H1 (cell line): ENCODE measurements around the gene COPZ1. TPM values are rescaled to one million over a fixed set of nuclear protein-coding genes. Genes with fewer than 3 reads are reported as not detected.
A peak's percentile ranks its signal among the peaks of the same experiment; 100 is the strongest.

Experiments
- CTCF ChIA-PET: fragments of 300-600 bp; sonication (Branson Sonifier 250); formaldehyde crosslinking; loops from one replicate; lab custom pipeline; 2021; ENCODE audit not compliant: partially characterized antibody; lab: Charles Lee
- POLR2A ChIA-PET: fragments of 300-600 bp; sonication (Branson Sonifier 250); formaldehyde crosslinking; loops from one replicate; lab custom pipeline; 2021; ENCODE audit warnings: inconsistent platforms; ENCODE audit not compliant: partially characterized antibody; lab: Charles Lee
- DNase-seq, 2 experiments: peaks; one replicate each; pipeline versions ENCODE4 v3.0.0 to v3.0.0-alpha.2; 2010 to 2022; ENCODE audit warnings: low spot score in 2 of 2, low read depth in 1 of 2, mixed read lengths in 1 of 2
- FAIRE-seq: peaks from 2 replicates; lab custom pipeline; 2011; peaks lifted over from hg19 to GRCh38; lab: Jason Lieb, UNC
- H2AFZ ChIP-seq: 2 replicates; pipeline ENCODE4 v1.8.1; 2012; ENCODE audit warnings: low read length, inconsistent platforms
- H2AK5ac ChIP-seq: 2 replicates; pipeline ENCODE4 v1.6.1; 2013; ENCODE audit warnings: low read depth, low read length
- H2BK120ac ChIP-seq: replicated peaks from 2 replicates; pipeline ENCODE3; 2013; ENCODE audit warnings: low read depth, low read length, inconsistent platforms
- H2BK12ac ChIP-seq: 2 replicates; pipeline ENCODE4 v1.6.1; 2013; ENCODE audit warnings: low read depth, low read length
- H2BK15ac ChIP-seq: 2 replicates; pipeline ENCODE4 v1.6.1; 2013; ENCODE audit warnings: low read length
- H2BK20ac ChIP-seq: 2 replicates; pipeline ENCODE4 v1.6.1; 2013; ENCODE audit warnings: low read length
- H2BK5ac ChIP-seq: 2 replicates; pipeline ENCODE4 v1.6.1; 2013; ENCODE audit warnings: low read depth, low read length
- H3K14ac ChIP-seq: 2 replicates; pipeline ENCODE4 v1.6.1; 2013; ENCODE audit warnings: inconsistent platforms; ENCODE audit not compliant: insufficient read length
- H3K18ac ChIP-seq: 2 replicates; pipeline ENCODE4 v1.6.1; 2013; ENCODE audit warnings: low read length; ENCODE audit errors: extremely low read depth
- H3K23ac ChIP-seq: 2 replicates; pipeline ENCODE4 v1.6.1; 2013; ENCODE audit warnings: inconsistent platforms; ENCODE audit not compliant: insufficient read length
- H3K23me2 ChIP-seq: 2 replicates; pipeline ENCODE4 v1.6.1; 2013; ENCODE audit warnings: low read depth, low read length
- H3K27ac ChIP-seq: 2 replicates; pipeline ENCODE4 v1.6.1; 2011; ENCODE audit warnings: low read depth, low read length, inconsistent platforms
- H3K27me3 ChIP-seq, 4 experiments: replicated peaks in 1 of 4; 1 replicate in 1 of 4; 2 replicates in 3 of 4; pipeline versions ENCODE4 v1.6.1 to v1.8.1; 2011 to 2013; ENCODE audit warnings: low read length in 3 of 4, mild to moderate bottlenecking in 3 of 4, inconsistent platforms in 2 of 4, mixed read lengths in 2 of 4, moderate library complexity in 1 of 4; ENCODE audit not compliant: control insufficient read depth in 3 of 4, insufficient read depth in 3 of 4; ENCODE audit errors: extremely low read depth in 1 of 4
- H3K36me3 ChIP-seq, 4 experiments: 2 replicates each; pipeline versions ENCODE4 v1.6.1 to v1.8.1; 2011 to 2013; ENCODE audit warnings: mild to moderate bottlenecking in 4 of 4, low read length in 3 of 4, moderate library complexity in 2 of 4, control low read depth in 1 of 4, inconsistent platforms in 1 of 4; ENCODE audit not compliant: insufficient read depth in 4 of 4, control insufficient read depth in 2 of 4
- H3K4ac ChIP-seq: replicated peaks from 2 replicates; pipeline ENCODE3; 2013; ENCODE audit warnings: low read length, low read depth, mixed read lengths, inconsistent platforms; ENCODE audit not compliant: insufficient read length
- H3K4me1 ChIP-seq, 4 experiments: replicated peaks in 1 of 4; 1 replicate in 1 of 4; 2 replicates in 3 of 4; pipeline versions ENCODE4 v1.6.1 to v1.8.1; 2011 to 2013; ENCODE audit warnings: low read length in 3 of 4, inconsistent platforms in 2 of 4, mixed read lengths in 1 of 4; ENCODE audit not compliant: insufficient read depth in 4 of 4, control insufficient read depth in 3 of 4
- H3K4me2 ChIP-seq, 2 experiments: 2 replicates each; pipeline versions ENCODE4 v1.6.1 to v1.8.1; 2011 to 2013; ENCODE audit warnings: low read depth in 2 of 2, low read length in 2 of 2, control low read depth in 1 of 2, inconsistent platforms in 1 of 2, mild to moderate bottlenecking in 1 of 2; ENCODE audit not compliant: insufficient read depth in 1 of 2
- H3K4me3 ChIP-seq, 4 experiments: fragments of 200-600, 300-600 bp in 1 of 4; sonication (generic), shearing (Covaris generic), sonication (Bioruptor Twin) in 1 of 4; 2 replicates each; pipeline versions ENCODE4 v1.5.1 to v1.8.1; 2011 to 2016; ENCODE audit warnings: low read length in 4 of 4, low read depth in 3 of 4, control low read depth in 2 of 4, inconsistent platforms in 2 of 4, mild to moderate bottlenecking in 2 of 4, mixed read lengths in 1 of 4, moderate library complexity in 1 of 4; ENCODE audit not compliant: insufficient read depth in 2 of 4; ENCODE audit errors: extremely low read depth in 1 of 4
- H3K56ac ChIP-seq: replicated peaks from 2 replicates; pipeline ENCODE3; 2013; ENCODE audit warnings: low read depth, mild to moderate bottlenecking, mixed read lengths, low read length, inconsistent platforms; ENCODE audit not compliant: insufficient read length
- H3K79me1 ChIP-seq: 2 replicates; pipeline ENCODE4 v1.6.1; 2013; ENCODE audit warnings: low read depth, low read length, control low read depth
- H3K79me2 ChIP-seq, 2 experiments: 2 replicates each; pipeline versions ENCODE4 v1.6.1 to v1.8.1; 2012 to 2013; ENCODE audit warnings: low read length in 2 of 2, mild to moderate bottlenecking in 2 of 2, inconsistent platforms in 1 of 2; ENCODE audit not compliant: insufficient read depth in 2 of 2, control insufficient read depth in 1 of 2
- H3K9ac ChIP-seq, 4 experiments: replicated peaks in 1 of 4; 1 replicate in 1 of 4; 2 replicates in 3 of 4; pipeline versions ENCODE4 v1.6.1 to v1.8.1; 2011 to 2013; ENCODE audit warnings: low read depth in 3 of 4, low read length in 3 of 4, control low read depth in 2 of 4, mild to moderate bottlenecking in 2 of 4, moderate library complexity in 2 of 4, inconsistent platforms in 1 of 4; ENCODE audit errors: extremely low read depth in 1 of 4
- H3K9me3 ChIP-seq, 2 experiments: 2 replicates each; pipeline versions ENCODE4 v1.6.1 to v1.8.1; 2012 to 2013; ENCODE audit warnings: mild to moderate bottlenecking in 2 of 2, moderate library complexity in 2 of 2, control low read depth in 1 of 2, inconsistent platforms in 1 of 2, low read depth in 1 of 2, low read length in 1 of 2, mixed read lengths in 1 of 2; ENCODE audit not compliant: insufficient read depth in 2 of 2
- H4K20me1 ChIP-seq, 2 experiments: replicated peaks in 1 of 2; 2 replicates each; pipeline versions ENCODE3 to v1.8.1; 2011 to 2013; ENCODE audit warnings: inconsistent platforms in 2 of 2, low read length in 2 of 2, mild to moderate bottlenecking in 1 of 2; ENCODE audit not compliant: insufficient read depth in 2 of 2, control insufficient read depth in 1 of 2
- H4K5ac ChIP-seq: 2 replicates; pipeline ENCODE4 v1.6.1; 2013; ENCODE audit warnings: low read length, low read depth, mixed read lengths, inconsistent platforms; ENCODE audit not compliant: insufficient read length
- H4K8ac ChIP-seq: 2 replicates; pipeline ENCODE4 v1.8.0; 2013; ENCODE audit warnings: mild to moderate bottlenecking, moderate library complexity, low read length, inconsistent platforms; ENCODE audit not compliant: insufficient read depth; ENCODE audit errors: extremely low read depth
- H4K91ac ChIP-seq: replicated peaks from 2 replicates; pipeline ENCODE3; 2013; ENCODE audit warnings: low read length, mixed read lengths, inconsistent platforms; ENCODE audit not compliant: insufficient read length
- CEBPB ChIP-seq: IDR thresholded peaks from 2 replicates; pipeline ENCODE4 v1.6.1; 2012; ENCODE audit warnings: low read depth, low read length
- EGR1 ChIP-seq: IDR thresholded peaks from 2 replicates; pipeline ENCODE4 v1.6.1; 2011; ENCODE audit warnings: low read depth, low read length, borderline replicate concordance
- SIN3A ChIP-seq, 2 experiments: IDR thresholded peaks in 1 of 2; conservative IDR thresholded peaks in 1 of 2; 2 replicates each; pipeline ENCODE4 v1.6.1; 2011 to 2012; ENCODE audit warnings: low read length in 2 of 2, improper control_type of control experiment in 1 of 2, low read depth in 1 of 2, mild to moderate bottlenecking in 1 of 2
- WGBS, 2 experiments: shearing (Covaris generic) in 1 of 2; methylation state at CpG; one replicate each; pipeline versions ENCODE4 v1.1.6 to v1.1.7; 2013 to 2015; ENCODE audit warnings: low lambda C conversion rate in 2 of 2, mixed read lengths in 2 of 2, inconsistent platforms in 1 of 2, low coverage in 1 of 2, missing lambda C conversion rate in 1 of 2; ENCODE audit not compliant: insufficient replicate concordance in 2 of 2, insufficient coverage in 1 of 2, insufficient read length in 1 of 2; ENCODE audit errors: extremely low coverage in 1 of 2, missing lambda C conversion rate in 1 of 2; 5-methylcytosine and 5-hydroxymethylcytosine counted together
- polyA plus RNA-seq, 7 experiments: library from polyadenylated mRNA; depleted of rRNA in 3 of 7; stranded (reverse) in 5 of 7; unstranded in 2 of 7; fragments of >200 nt in 5 of 7; fragments of 200-250 nt in 2 of 7; gene quantifications; 1 replicate in 5 of 7; 2 replicates in 1 of 7; 4 replicates in 1 of 7; pipeline versions ENCODE4 v1.2.1 to v1.2.3, GENCODE V29; 2011 to 2013; ENCODE audit warnings: missing spikeins in 2 of 7, mixed read lengths in 2 of 7
- total RNA-seq: library from RNA; stranded (reverse); fragmentation: NEBNext Ultra II Directional; extraction: Animal tissue kit (Norgen Biotek cat#: 25700); gene quantifications from 2 replicates; pipeline ENCODE4 v1.2.1, GENCODE V29; 2021

The COPZ1 gene
- total and polyA plus RNA-seq, 2 of the 8 experiments (the other 6 are each of a cell fraction or from before 2014, with no cell fraction given): 103 to 133 TPM

DNA sequence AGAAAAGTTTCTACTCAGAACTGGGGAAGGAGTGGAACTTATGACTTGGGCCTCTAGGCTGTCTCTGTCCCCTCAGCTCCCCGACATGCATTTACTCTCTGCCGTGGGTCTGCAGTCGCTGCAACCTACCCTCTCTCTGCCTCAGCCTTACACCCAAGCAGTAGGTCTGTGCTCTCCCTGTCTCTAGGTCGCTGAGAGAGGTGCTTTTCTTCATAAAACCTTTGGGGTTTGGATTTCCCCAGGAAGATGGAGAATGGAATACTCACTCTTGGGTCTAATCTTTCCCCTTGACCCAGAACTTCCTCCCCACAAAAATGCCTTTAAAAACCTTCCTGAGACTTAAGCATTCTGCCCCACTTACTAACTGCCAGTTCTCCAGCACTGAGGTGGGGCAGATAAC lies 26.4 kb downstream of the COPZ1 start:
- no peaks in the 10 kb centered on the region for H3K9me3 ChIP-seq
- no peak overlapping the region for H2AK5ac ChIP-seq
- H3K4ac ChIP-seq: no peak overlapping the region
- no peak overlapping the region for H2BK5ac ChIP-seq
- H2BK12ac ChIP-seq: no peak overlapping the region
- H3K23ac ChIP-seq: no peak overlapping the region
- no peak overlapping the region for H4K8ac ChIP-seq
- WGBS, 2 experiments: 70% methylated on average over 4 of the region's 4 CpGs; no CpG with 5 or more reads in 1 of the 2 experiments
- no peak overlapping the region for H4K91ac ChIP-seq
- peaks cover 0 to 27% (median 17%) of the 10 kb centered on the region in 4 experiments; a peak in 6 of 8 replicates for H3K36me3 ChIP-seq
- no peaks in the 10 kb centered on the region for H3K79me1 ChIP-seq
- H2BK15ac ChIP-seq: no peak overlapping the region; the same call in 1 of the 2 replicates
- H3K56ac ChIP-seq: no peak overlapping the region
- H3K18ac ChIP-seq: peak overlapping the region; percentile 21; the same call in 1 of the 2 replicates
- CTCF ChIA-PET: interaction anchor here (0.6 to 6.2 kb wide), 17 partner anchors 10 to 142 kb away, joined by 3 to 121 read pairs (median 6); no protein-coding TSS in a partner anchor
- H3K4me1 ChIP-seq: peaks cover 20 to 62% (median 29%) of the 10 kb centered on the region in 4 experiments
- H2AFZ ChIP-seq: no peak overlapping the region
- POLR2A ChIA-PET: interaction anchor here (1.2 to 6.3 kb wide), 14 partner anchors 9 to 140 kb away, joined by 3 to 74 read pairs (median 13); partner anchors contain the start of genes CBX5, HNRNPA1 and NFE2
- peaks cover 0 to 9% (median 4%) of the 10 kb centered on the region in 4 experiments; a peak in 3 of 7 replicates for H3K27me3 ChIP-seq
- H3K9ac ChIP-seq: no peak overlapping the region; a peak in 1 of 7 replicates
- H3K4me2 ChIP-seq: peak overlapping the region; percentile 80 to 98
- no peak for TF ChIP-seq SIN3A (conservative IDR thresholded peaks at IDR 0.05 in 1 of 2, IDR thresholded peaks at IDR 0.05 in 1 of 2; ENCODE audit: low read depth in 1 of 2, low read length in 2 of 2)
- no peak for TF ChIP-seq CEBPB
- no peak for TF ChIP-seq EGR1
- TF ChIP-seq, all 59 proteins: peak for 0
- Histone ChIP-seq H3K27ac (no peak overlapping the region), H3K14ac (no peak overlapping the region), H2BK120ac (no peak overlapping the region), H3K23me2 (peaks cover 3% of the 10 kb centered on the region), H2BK20ac (no peak overlapping the region), H4K5ac (no peak overlapping the region), H4K20me1 (no peaks in the 10 kb centered on the region), H3K79me2 (no peaks in the 10 kb centered on the region), H3K4me3 (peak overlapping the region in 2 of 4 experiments; percentile 63 to 64; a peak in 4 of 8 replicates)
- FAIRE-seq (no peak), DNase-seq (no peak)
